ENCODE measurements around the gene CDH22.

Gene CDH22

GRCh38 chr20:46183768-46184167 lies 124.5 kb downstream of the CDH22 start:
- H3K36me3 ChIP-seq (ENCODE audit: low read depth) = no peaks in the 10 kb centered on the region
- H3K9me3 ChIP-seq (ENCODE audit: severe bottlenecking) = no peaks in the 10 kb centered on the region
- no peak for ATAC-seq (ENCODE audit: low read depth)
- TF ChIP-seq CTCF (IDR thresholded peaks at IDR 0.05; ENCODE audit: poor library complexity, severe bottlenecking) = no peak
- H3K4me1 ChIP-seq (ENCODE audit: insufficient read depth, poor library complexity, severe bottlenecking) = no peaks in the 10 kb centered on the region
- H3K27ac ChIP-seq (ENCODE audit: poor library complexity, severe bottlenecking) = no peak overlapping the region
- DNase-seq (ENCODE audit: low spot score) = no peak
- H3K4me3 ChIP-seq (ENCODE audit: severe bottlenecking) = no peak overlapping the region
- peaks cover 29% of the 10 kb centered on the region for H3K27me3 ChIP-seq (ENCODE audit: insufficient read depth, poor library complexity, severe bottlenecking)

GRCh38 chr20:46182276-46183200 lies 125.8 kb downstream of the CDH22 start:
- H3K27me3 ChIP-seq (ENCODE audit: insufficient read depth, poor library complexity, severe bottlenecking) = peaks cover 34% of the 10 kb centered on the region
- no peak for ATAC-seq (ENCODE audit: low read depth)
- H3K4me3 ChIP-seq (ENCODE audit: severe bottlenecking) = no peak overlapping the region
- H3K27ac ChIP-seq (ENCODE audit: poor library complexity, severe bottlenecking) = no peak overlapping the region
- DNase-seq (ENCODE audit: low spot score) = no peak
- no peaks in the 10 kb centered on the region for H3K36me3 ChIP-seq (ENCODE audit: low read depth)
- no peaks in the 10 kb centered on the region for H3K4me1 ChIP-seq (ENCODE audit: insufficient read depth, poor library complexity, severe bottlenecking)
- TF ChIP-seq CTCF (IDR thresholded peaks at IDR 0.05; ENCODE audit: poor library complexity, severe bottlenecking) = no peak
- no peaks in the 10 kb centered on the region for H3K9me3 ChIP-seq (ENCODE audit: severe bottlenecking)

- H3K9me3 ChIP-seq (ENCODE audit: severe bottlenecking) = no peaks in the 10 kb centered on the region
- no peak for ATAC-seq (ENCODE audit: low read depth)
These were observed 128.4 kb downstream of the CDH22 start for GRCh38 chr20:46179862-46180261.

GRCh38 chr20:46178891-46179290 lies 129.4 kb downstream of the CDH22 start:
- H3K36me3 ChIP-seq (ENCODE audit: low read depth) = no peaks in the 10 kb centered on the region
- no peak for ATAC-seq (ENCODE audit: low read depth)
- TF ChIP-seq CTCF (IDR thresholded peaks at IDR 0.05; ENCODE audit: poor library complexity, severe bottlenecking) = no peak

More at GRCh38 chr20:46179862-46180261, 128.4 kb downstream of the CDH22 start:
- no peak for DNase-seq (ENCODE audit: low spot score)
- Histone ChIP-seq H3K27me3 (ENCODE audit: insufficient read depth, poor library complexity, severe bottlenecking) (peaks cover 51% of the 10 kb centered on the region), H3K27ac (ENCODE audit: poor library complexity, severe bottlenecking) (no peak overlapping the region), H3K36me3 (ENCODE audit: low read depth) (no peaks in the 10 kb centered on the region), H3K4me3 (ENCODE audit: severe bottlenecking) (no peak overlapping the region), H3K4me1 (ENCODE audit: insufficient read depth, poor library complexity, severe bottlenecking) (no peaks in the 10 kb centered on the region)
- no peak for TF ChIP-seq CTCF (IDR thresholded peaks at IDR 0.05; ENCODE audit: poor library complexity, severe bottlenecking)

GRCh38 chr20:46177768-46178167 lies 130.5 kb downstream of the CDH22 start:
- Histone ChIP-seq H3K27ac (ENCODE audit: poor library complexity, severe bottlenecking) (no peak overlapping the region), H3K4me1 (ENCODE audit: insufficient read depth, poor library complexity, severe bottlenecking) (no peaks in the 10 kb centered on the region), H3K4me3 (ENCODE audit: severe bottlenecking) (no peak overlapping the region), H3K36me3 (ENCODE audit: low read depth) (no peaks in the 10 kb centered on the region), H3K27me3 (ENCODE audit: insufficient read depth, poor library complexity, severe bottlenecking) (peaks cover 69% of the 10 kb centered on the region), H3K9me3 (ENCODE audit: severe bottlenecking) (no peaks in the 10 kb centered on the region)
- ATAC-seq (ENCODE audit: low read depth) (no peak), DNase-seq (ENCODE audit: low spot score) (no peak)
- no peak for TF ChIP-seq CTCF (IDR thresholded peaks at IDR 0.05; ENCODE audit: poor library complexity, severe bottlenecking)

More at GRCh38 chr20:46178891-46179290, 129.4 kb downstream of the CDH22 start:
- Histone ChIP-seq H3K27me3 (ENCODE audit: insufficient read depth, poor library complexity, severe bottlenecking) (peaks cover 58% of the 10 kb centered on the region), H3K4me3 (ENCODE audit: severe bottlenecking) (no peak overlapping the region), H3K9me3 (ENCODE audit: severe bottlenecking) (no peaks in the 10 kb centered on the region), H3K4me1 (ENCODE audit: insufficient read depth, poor library complexity, severe bottlenecking) (no peaks in the 10 kb centered on the region), H3K27ac (ENCODE audit: poor library complexity, severe bottlenecking) (no peak overlapping the region)
- no peak for DNase-seq (ENCODE audit: low spot score)
